ENCODE measurements around the gene MYH14.

MYH14 gene

GRCh38 chr19:50292216-50292827, 88.9 kb downstream of the MYH14 start:
- no peak for DNase-seq (ENCODE audit: low read depth)

DNA sequence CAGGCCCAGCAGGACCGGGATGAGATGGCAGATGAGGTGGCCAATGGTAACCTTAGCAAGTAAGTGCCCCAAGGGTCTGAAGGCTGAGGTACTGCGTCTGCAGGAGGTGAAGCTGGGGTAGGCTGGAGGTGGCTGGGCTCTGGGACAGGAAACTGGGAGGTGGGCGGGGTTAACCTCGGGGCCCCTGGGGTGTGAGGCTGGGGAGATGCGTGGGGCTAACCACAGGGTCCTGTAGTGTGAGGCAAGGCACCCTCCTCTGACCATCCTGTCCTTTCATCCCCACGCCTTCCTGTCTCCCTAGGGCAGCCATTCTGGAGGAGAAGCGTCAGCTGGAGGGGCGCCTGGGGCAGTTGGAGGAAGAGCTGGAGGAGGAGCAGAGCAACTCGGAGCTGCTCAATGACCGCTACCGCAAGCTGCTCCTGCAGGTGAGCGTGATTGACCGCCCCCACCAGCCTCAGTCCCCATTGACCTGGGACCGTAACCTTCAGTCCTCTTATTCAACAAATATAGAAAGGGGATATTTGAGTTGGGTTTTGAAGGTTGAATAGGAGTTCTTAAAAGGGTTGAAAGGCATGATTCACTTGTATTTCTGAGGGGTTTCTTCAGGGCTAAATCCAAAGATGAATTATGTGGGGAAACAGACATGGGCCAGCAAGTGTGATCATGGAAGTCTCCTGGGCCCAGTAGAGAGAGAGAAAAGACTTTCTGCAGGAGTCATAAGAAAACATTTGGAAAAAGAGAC, 90.0 kb downstream of the MYH14 start:
- no peak for DNase-seq (ENCODE audit: low read depth)

DNA sequence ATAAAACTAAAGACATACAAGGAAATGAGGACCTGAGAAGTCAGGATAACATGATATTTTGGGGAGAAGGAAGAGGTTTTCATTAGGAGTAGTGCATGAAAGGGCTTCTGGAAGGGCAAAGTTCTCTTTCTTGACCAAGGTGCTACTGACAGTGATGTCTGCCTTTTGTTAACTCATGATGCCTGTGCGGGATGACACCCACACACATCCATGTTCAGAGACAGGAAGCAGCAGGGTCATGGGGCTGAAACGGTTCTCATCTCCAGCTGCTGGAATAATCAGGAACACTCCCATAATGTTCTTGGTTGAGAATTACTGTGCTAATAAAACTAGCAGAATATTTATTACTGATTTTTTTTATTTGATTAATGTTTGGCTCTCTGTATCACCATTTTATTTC, 96.6 kb downstream of the MYH14 start:
- DNase-seq (ENCODE audit: low read depth) = no peak

GRCh38 chr19:50300814-50301606, 97.6 kb downstream of the MYH14 start:
- DNase-seq (ENCODE audit: low read depth) = peak; percentile 50

GRCh38 chr19:50301607-50301971, 98.2 kb downstream of the MYH14 start:
- no peak for DNase-seq (ENCODE audit: low read depth)

GRCh38 chr19:50303558-50303957, 100.1 kb downstream of the MYH14 start:
- DNase-seq (ENCODE audit: low read depth) = no peak

GRCh38 chr19:50308991-50309390, 105.6 kb downstream of the MYH14 start:
- DNase-seq (ENCODE audit: low read depth) = no peak

DNA sequence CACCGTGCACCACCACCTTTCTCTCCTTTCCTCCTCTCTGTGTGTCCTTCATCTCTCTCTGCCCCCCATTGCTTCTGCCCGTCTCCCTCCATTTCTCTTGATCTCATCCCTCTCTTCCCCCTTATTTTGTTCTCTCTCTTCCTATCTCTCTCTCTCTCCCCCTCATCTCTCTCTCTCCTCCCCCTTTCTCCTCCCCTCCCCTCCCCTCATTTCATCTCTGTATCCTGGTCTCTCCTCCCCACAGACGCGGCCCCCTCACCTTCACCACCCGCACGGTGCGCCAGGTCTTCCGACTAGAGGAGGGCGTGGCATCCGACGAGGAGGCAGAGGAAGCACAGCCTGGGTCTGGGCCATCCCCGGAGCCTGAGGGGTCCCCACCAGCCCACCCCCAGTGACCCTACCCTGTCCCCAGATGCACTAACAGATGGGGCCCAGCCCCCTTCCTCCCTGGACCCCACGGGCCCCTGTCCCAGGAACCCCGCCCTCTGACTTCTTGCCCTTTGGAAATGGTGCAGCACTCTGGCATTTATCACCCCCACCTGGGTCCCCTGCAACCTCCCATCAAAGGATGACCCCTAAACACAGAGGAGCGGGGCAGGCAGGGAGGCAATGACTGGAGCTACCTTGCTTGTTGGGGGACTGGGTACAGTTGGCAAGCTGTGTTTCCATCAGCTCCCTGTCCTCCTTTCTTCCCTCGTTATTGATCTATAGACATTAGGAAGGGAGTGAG, 106.1 kb downstream of the MYH14 start:
- no peak for DNase-seq (ENCODE audit: low read depth)

GRCh38 chr19:50310759-50311465, 107.5 kb downstream of the MYH14 start:
- no peak for DNase-seq (ENCODE audit: low read depth)

GRCh38 chr19:50311723-50312635, 108.6 kb downstream of the MYH14 start:
- DNase-seq (ENCODE audit: low read depth) = no peak

DNA sequence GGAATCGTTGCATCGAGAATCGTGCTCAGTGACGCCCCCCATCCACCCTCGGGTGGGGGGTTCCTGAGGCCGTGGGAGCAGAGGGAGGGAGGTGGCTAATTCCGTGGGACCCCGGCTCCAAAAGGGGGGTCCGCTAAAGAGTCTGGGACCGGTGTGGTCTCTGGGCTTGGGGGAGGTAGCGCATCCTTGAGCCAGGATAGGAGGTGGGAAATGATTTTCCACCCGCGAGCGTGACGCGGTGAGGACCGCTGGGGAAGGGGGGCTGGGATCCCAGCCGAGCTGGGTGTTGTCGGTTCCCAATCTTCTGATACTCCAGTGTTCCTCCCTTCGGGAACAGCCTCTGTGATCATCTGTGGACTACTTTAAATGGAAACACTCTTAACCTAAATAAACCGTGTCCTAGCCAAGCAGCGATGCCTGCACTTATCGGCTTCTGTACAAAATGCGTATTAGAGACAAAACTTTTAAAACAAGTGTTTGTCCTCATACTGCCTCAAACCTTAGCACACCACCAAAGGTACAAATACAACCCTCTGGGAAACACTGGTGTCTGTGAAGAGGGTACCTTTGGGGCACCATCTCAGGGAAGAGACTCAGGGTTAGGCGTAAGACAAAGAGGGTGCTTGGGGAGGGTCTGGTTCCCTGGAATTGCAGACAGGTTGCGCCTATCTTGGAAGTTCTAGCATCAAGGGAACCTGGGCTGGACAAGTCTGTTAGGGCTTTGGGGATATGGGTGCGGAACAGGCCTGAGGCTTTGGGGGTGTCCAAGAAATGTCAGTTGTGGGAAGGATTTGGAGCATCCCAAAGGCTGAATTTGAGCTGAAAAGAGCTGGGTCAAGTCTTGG, 109.8 kb downstream of the MYH14 start:
- no peak for DNase-seq (ENCODE audit: low read depth)

DNA sequence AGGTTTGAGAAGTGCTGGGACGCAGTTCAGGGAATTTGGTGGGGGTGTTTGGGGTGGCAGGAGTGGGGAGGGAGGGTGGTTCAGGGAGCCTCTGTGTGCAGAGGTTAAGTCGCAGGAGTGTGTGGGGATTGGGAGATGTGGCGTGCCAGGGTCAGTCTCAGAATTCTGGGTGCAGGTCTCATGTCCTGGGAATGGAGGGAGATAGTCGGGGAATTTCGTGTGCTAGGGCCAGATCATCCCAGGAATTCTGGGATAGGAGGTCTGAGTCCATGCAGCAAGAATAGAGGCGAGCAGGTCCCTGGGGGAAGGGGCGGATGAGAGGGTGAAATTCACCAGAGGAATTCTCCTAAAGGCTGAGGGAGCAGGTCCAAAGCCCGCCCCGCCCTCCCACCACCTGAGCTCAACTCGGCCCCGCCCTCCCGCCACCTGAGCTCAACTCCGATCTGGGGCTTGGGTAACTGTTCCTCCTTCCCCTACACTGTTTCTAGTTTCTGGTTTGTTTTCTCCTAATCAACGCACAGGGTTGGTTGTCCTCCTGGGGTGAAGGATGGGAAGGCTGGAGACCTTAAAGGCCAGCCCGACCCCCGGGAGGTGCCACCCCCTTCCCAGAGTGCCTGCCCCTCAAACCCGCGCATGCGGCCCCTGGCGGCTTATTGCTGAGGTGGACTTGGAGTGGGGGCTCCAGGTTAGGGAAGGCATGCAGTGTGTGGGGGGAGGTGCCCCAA, 110.6 kb downstream of the MYH14 start:
- DNase-seq (ENCODE audit: low read depth) = no peak

- no peak for DNase-seq (ENCODE audit: low read depth)
These were observed 111.6 kb downstream of the MYH14 start for GRCh38 chr19:50314724-50315708.

- DNase-seq (ENCODE audit: low read depth) = no peak
These were observed 112.5 kb downstream of the MYH14 start for GRCh38 chr19:50315773-50316448.

DNA sequence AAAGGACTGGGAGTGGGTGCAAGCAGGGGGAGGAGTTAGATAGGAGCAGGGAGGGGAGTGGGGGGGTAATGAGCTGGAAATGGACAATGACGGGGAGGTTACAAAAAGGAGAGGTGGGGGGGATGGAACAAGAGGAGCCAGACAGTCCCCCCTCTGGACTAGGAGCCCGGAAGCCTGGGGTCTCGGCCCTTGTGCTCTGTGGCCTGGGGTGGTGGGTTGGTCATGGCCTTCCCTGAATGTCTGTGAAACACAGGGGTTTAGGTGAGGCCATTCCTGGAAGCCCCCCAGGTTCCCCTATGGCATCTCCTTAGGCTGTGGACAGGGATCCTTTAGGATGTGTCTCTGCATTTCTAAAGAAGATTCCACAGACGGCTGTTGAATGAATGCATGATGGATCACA, 113.7 kb downstream of the MYH14 start:
- no peak for DNase-seq (ENCODE audit: low read depth)

GRCh38 chr19:50318438-50318837, 115.0 kb downstream of the MYH14 start:
- DNase-seq (ENCODE audit: low read depth) = no peak

GRCh38 chr19:50319156-50319555, 115.7 kb downstream of the MYH14 start:
- DNase-seq (ENCODE audit: low read depth) = no peak
